H1 (cell line): Measurements from ENCODE around the gene GLRX. TPM values are rescaled to one million over a fixed set of nuclear protein-coding genes. Genes with fewer than 3 reads are reported as not detected.

Experiments used
- CTCF ChIA-PET: fragments of 300-600 bp; sonication (Branson Sonifier 250); formaldehyde crosslinking; loops from one replicate; lab custom pipeline; 2021; ENCODE audit not compliant: partially characterized antibody; lab: Charles Lee
- POLR2A ChIA-PET: fragments of 300-600 bp; sonication (Branson Sonifier 250); formaldehyde crosslinking; loops from one replicate; lab custom pipeline; 2021; ENCODE audit warnings: inconsistent platforms; ENCODE audit not compliant: partially characterized antibody; lab: Charles Lee
- DNase-seq, 2 experiments: peaks; one replicate each; pipeline versions ENCODE4 v3.0.0 to v3.0.0-alpha.2; 2010 to 2022; ENCODE audit warnings: low spot score in 2 of 2, low read depth in 1 of 2, mixed read lengths in 1 of 2
- FAIRE-seq: peaks from 2 replicates; lab custom pipeline; 2011; peaks lifted over from hg19 to GRCh38; lab: Jason Lieb, UNC
- H2AFZ ChIP-seq: 2 replicates; pipeline ENCODE4 v1.8.1; 2012; ENCODE audit warnings: low read length, inconsistent platforms
- H2AK5ac ChIP-seq: 2 replicates; pipeline ENCODE4 v1.6.1; 2013; ENCODE audit warnings: low read depth, low read length
- H2BK120ac ChIP-seq: replicated peaks from 2 replicates; pipeline ENCODE3; 2013; ENCODE audit warnings: low read depth, low read length, inconsistent platforms
- H2BK12ac ChIP-seq: 2 replicates; pipeline ENCODE4 v1.6.1; 2013; ENCODE audit warnings: low read depth, low read length
- H2BK15ac ChIP-seq: 2 replicates; pipeline ENCODE4 v1.6.1; 2013; ENCODE audit warnings: low read length
- H2BK20ac ChIP-seq: 2 replicates; pipeline ENCODE4 v1.6.1; 2013; ENCODE audit warnings: low read length
- H2BK5ac ChIP-seq: 2 replicates; pipeline ENCODE4 v1.6.1; 2013; ENCODE audit warnings: low read depth, low read length
- H3K14ac ChIP-seq: 2 replicates; pipeline ENCODE4 v1.6.1; 2013; ENCODE audit warnings: inconsistent platforms; ENCODE audit not compliant: insufficient read length
- H3K18ac ChIP-seq: 2 replicates; pipeline ENCODE4 v1.6.1; 2013; ENCODE audit warnings: low read length; ENCODE audit errors: extremely low read depth
- H3K23ac ChIP-seq: 2 replicates; pipeline ENCODE4 v1.6.1; 2013; ENCODE audit warnings: inconsistent platforms; ENCODE audit not compliant: insufficient read length
- H3K23me2 ChIP-seq: 2 replicates; pipeline ENCODE4 v1.6.1; 2013; ENCODE audit warnings: low read depth, low read length
- H3K27ac ChIP-seq: 2 replicates; pipeline ENCODE4 v1.6.1; 2011; ENCODE audit warnings: low read depth, low read length, inconsistent platforms
- H3K27me3 ChIP-seq, 4 experiments: replicated peaks in 1 of 4; 1 replicate in 1 of 4; 2 replicates in 3 of 4; pipeline versions ENCODE4 v1.6.1 to v1.8.1; 2011 to 2013; ENCODE audit warnings: low read length in 3 of 4, mild to moderate bottlenecking in 3 of 4, inconsistent platforms in 2 of 4, mixed read lengths in 2 of 4, moderate library complexity in 1 of 4; ENCODE audit not compliant: control insufficient read depth in 3 of 4, insufficient read depth in 3 of 4; ENCODE audit errors: extremely low read depth in 1 of 4
- H3K36me3 ChIP-seq, 4 experiments: 2 replicates each; pipeline versions ENCODE4 v1.6.1 to v1.8.1; 2011 to 2013; ENCODE audit warnings: mild to moderate bottlenecking in 4 of 4, low read length in 3 of 4, moderate library complexity in 2 of 4, control low read depth in 1 of 4, inconsistent platforms in 1 of 4; ENCODE audit not compliant: insufficient read depth in 4 of 4, control insufficient read depth in 2 of 4
- H3K4ac ChIP-seq: replicated peaks from 2 replicates; pipeline ENCODE3; 2013; ENCODE audit warnings: low read length, low read depth, mixed read lengths, inconsistent platforms; ENCODE audit not compliant: insufficient read length
- H3K4me1 ChIP-seq, 4 experiments: replicated peaks in 1 of 4; 1 replicate in 1 of 4; 2 replicates in 3 of 4; pipeline versions ENCODE4 v1.6.1 to v1.8.1; 2011 to 2013; ENCODE audit warnings: low read length in 3 of 4, inconsistent platforms in 2 of 4, mixed read lengths in 1 of 4; ENCODE audit not compliant: insufficient read depth in 4 of 4, control insufficient read depth in 3 of 4
- H3K4me2 ChIP-seq, 2 experiments: 2 replicates each; pipeline versions ENCODE4 v1.6.1 to v1.8.1; 2011 to 2013; ENCODE audit warnings: low read depth in 2 of 2, low read length in 2 of 2, control low read depth in 1 of 2, inconsistent platforms in 1 of 2, mild to moderate bottlenecking in 1 of 2; ENCODE audit not compliant: insufficient read depth in 1 of 2
- H3K4me3 ChIP-seq, 4 experiments: fragments of 200-600, 300-600 bp in 1 of 4; sonication (generic), shearing (Covaris generic), sonication (Bioruptor Twin) in 1 of 4; 2 replicates each; pipeline versions ENCODE4 v1.5.1 to v1.8.1; 2011 to 2016; ENCODE audit warnings: low read length in 4 of 4, low read depth in 3 of 4, control low read depth in 2 of 4, inconsistent platforms in 2 of 4, mild to moderate bottlenecking in 2 of 4, mixed read lengths in 1 of 4, moderate library complexity in 1 of 4; ENCODE audit not compliant: insufficient read depth in 2 of 4; ENCODE audit errors: extremely low read depth in 1 of 4
- H3K56ac ChIP-seq: replicated peaks from 2 replicates; pipeline ENCODE3; 2013; ENCODE audit warnings: low read depth, mild to moderate bottlenecking, mixed read lengths, low read length, inconsistent platforms; ENCODE audit not compliant: insufficient read length
- H3K79me1 ChIP-seq: 2 replicates; pipeline ENCODE4 v1.6.1; 2013; ENCODE audit warnings: low read depth, low read length, control low read depth
- H3K79me2 ChIP-seq, 2 experiments: 2 replicates each; pipeline versions ENCODE4 v1.6.1 to v1.8.1; 2012 to 2013; ENCODE audit warnings: low read length in 2 of 2, mild to moderate bottlenecking in 2 of 2, inconsistent platforms in 1 of 2; ENCODE audit not compliant: insufficient read depth in 2 of 2, control insufficient read depth in 1 of 2
- H3K9ac ChIP-seq, 4 experiments: replicated peaks in 1 of 4; 1 replicate in 1 of 4; 2 replicates in 3 of 4; pipeline versions ENCODE4 v1.6.1 to v1.8.1; 2011 to 2013; ENCODE audit warnings: low read depth in 3 of 4, low read length in 3 of 4, control low read depth in 2 of 4, mild to moderate bottlenecking in 2 of 4, moderate library complexity in 2 of 4, inconsistent platforms in 1 of 4; ENCODE audit errors: extremely low read depth in 1 of 4
- H3K9me3 ChIP-seq, 2 experiments: 2 replicates each; pipeline versions ENCODE4 v1.6.1 to v1.8.1; 2012 to 2013; ENCODE audit warnings: mild to moderate bottlenecking in 2 of 2, moderate library complexity in 2 of 2, control low read depth in 1 of 2, inconsistent platforms in 1 of 2, low read depth in 1 of 2, low read length in 1 of 2, mixed read lengths in 1 of 2; ENCODE audit not compliant: insufficient read depth in 2 of 2
- H4K20me1 ChIP-seq, 2 experiments: replicated peaks in 1 of 2; 2 replicates each; pipeline versions ENCODE3 to v1.8.1; 2011 to 2013; ENCODE audit warnings: inconsistent platforms in 2 of 2, low read length in 2 of 2, mild to moderate bottlenecking in 1 of 2; ENCODE audit not compliant: insufficient read depth in 2 of 2, control insufficient read depth in 1 of 2
- H4K5ac ChIP-seq: 2 replicates; pipeline ENCODE4 v1.6.1; 2013; ENCODE audit warnings: low read length, low read depth, mixed read lengths, inconsistent platforms; ENCODE audit not compliant: insufficient read length
- H4K8ac ChIP-seq: 2 replicates; pipeline ENCODE4 v1.8.0; 2013; ENCODE audit warnings: mild to moderate bottlenecking, moderate library complexity, low read length, inconsistent platforms; ENCODE audit not compliant: insufficient read depth; ENCODE audit errors: extremely low read depth
- H4K91ac ChIP-seq: replicated peaks from 2 replicates; pipeline ENCODE3; 2013; ENCODE audit warnings: low read length, mixed read lengths, inconsistent platforms; ENCODE audit not compliant: insufficient read length
- ATF2 ChIP-seq: IDR thresholded peaks from 2 replicates; pipeline ENCODE4 v1.6.1; 2012; ENCODE audit warnings: low read length, inconsistent platforms
- BCL11A ChIP-seq, 2 experiments: IDR thresholded peaks; one replicate each; pipeline ENCODE4 v1.6.1; 2011; ENCODE audit warnings: low read depth in 2 of 2, low read length in 2 of 2, mild to moderate bottlenecking in 2 of 2
- JUN ChIP-seq: IDR thresholded peaks from 2 replicates; pipeline ENCODE4 v1.6.1; 2011; ENCODE audit warnings: low read depth, mild to moderate bottlenecking, improper control_type of control experiment, low read length
- MAFK ChIP-seq: IDR thresholded peaks from 2 replicates; pipeline ENCODE4 v1.6.1; 2012; ENCODE audit warnings: low read depth, mild to moderate bottlenecking, improper control_type of control experiment, low read length
- POU5F1 ChIP-seq: IDR thresholded peaks from 2 replicates; pipeline ENCODE4 v1.6.1; 2011; ENCODE audit warnings: low read depth, mild to moderate bottlenecking, low read length, moderate library complexity
- RAD21 ChIP-seq, 2 experiments: IDR thresholded peaks in 1 of 2; conservative IDR thresholded peaks in 1 of 2; 2 replicates each; pipeline ENCODE4 v1.6.1; 2011; ENCODE audit warnings: low read depth in 2 of 2, low read length in 2 of 2, improper control_type of control experiment in 1 of 2, inconsistent platforms in 1 of 2, mild to moderate bottlenecking in 1 of 2, moderate library complexity in 1 of 2
- TBP ChIP-seq: IDR thresholded peaks from 2 replicates; pipeline ENCODE4 v1.6.1; 2011; ENCODE audit warnings: low read depth, low read length, improper control_type of control experiment
- TEAD4 ChIP-seq: IDR thresholded peaks from 2 replicates; pipeline ENCODE4 v1.6.1; 2012; ENCODE audit warnings: low read depth, low read length, inconsistent platforms, mixed read lengths
- YY1 ChIP-seq: IDR thresholded peaks from 2 replicates; pipeline ENCODE4 v1.6.1; 2011; ENCODE audit warnings: low read depth, mild to moderate bottlenecking, low read length
- WGBS, 2 experiments: shearing (Covaris generic) in 1 of 2; methylation state at CpG; one replicate each; pipeline versions ENCODE4 v1.1.6 to v1.1.7; 2013 to 2015; ENCODE audit warnings: low lambda C conversion rate in 2 of 2, mixed read lengths in 2 of 2, inconsistent platforms in 1 of 2, low coverage in 1 of 2, missing lambda C conversion rate in 1 of 2; ENCODE audit not compliant: insufficient replicate concordance in 2 of 2, insufficient coverage in 1 of 2, insufficient read length in 1 of 2; ENCODE audit errors: extremely low coverage in 1 of 2, missing lambda C conversion rate in 1 of 2; 5-methylcytosine and 5-hydroxymethylcytosine counted together
- polyA plus RNA-seq, 7 experiments: library from polyadenylated mRNA; depleted of rRNA in 3 of 7; stranded (reverse) in 5 of 7; unstranded in 2 of 7; fragments of >200 nt in 5 of 7; fragments of 200-250 nt in 2 of 7; gene quantifications; 1 replicate in 5 of 7; 2 replicates in 1 of 7; 4 replicates in 1 of 7; pipeline versions ENCODE4 v1.2.1 to v1.2.3, GENCODE V29; 2011 to 2013; ENCODE audit warnings: missing spikeins in 2 of 7, mixed read lengths in 2 of 7
- total RNA-seq: library from RNA; stranded (reverse); fragmentation: NEBNext Ultra II Directional; extraction: Animal tissue kit (Norgen Biotek cat#: 25700); gene quantifications from 2 replicates; pipeline ENCODE4 v1.2.1, GENCODE V29; 2021

GLRX gene
- total and polyA plus RNA-seq, 2 of the 8 experiments (the other 6 are each of a cell fraction or from before 2014, with no cell fraction given) = 22.9 to 31.2 TPM

GRCh38 chr5:95823738-95824609, 1.4 kb upstream of the GLRX start:
- Histone ChIP-seq H3K4me1 (peaks cover 5 to 13% (median 12%) of the 10 kb centered on the region in 4 experiments; a peak in 6 of 7 replicates), H4K91ac (no peak overlapping the region), H3K56ac (no peak overlapping the region), H3K14ac (no peak overlapping the region), H2AFZ (peak overlapping the region; percentile 72), H3K4me2 (0 out of 4 replicates have a peak overlapping the region, but pooled peaks of 1 of the 2 experiments have one; percentile 1), H4K5ac (no peak overlapping the region), H3K79me1 (no peaks in the 10 kb centered on the region), H2BK20ac (no peak overlapping the region), H2AK5ac (no peak overlapping the region), H3K79me2 (no peaks in the 10 kb centered on the region), H2BK5ac (no peak overlapping the region), H3K4ac (no peak overlapping the region), H3K18ac (0 out of 2 replicates have a peak overlapping the region, but pooled peaks have one; percentile 27), H2BK15ac (no peak overlapping the region), H3K23me2 (peaks cover 5% of the 10 kb centered on the region), H3K23ac (no peak overlapping the region), H2BK120ac (no peak overlapping the region), H2BK12ac (peak overlapping the region; percentile 5; the same call in 1 of the 2 replicates), H3K27me3 (no peaks in the 10 kb centered on the region; a peak in 1 of 7 replicates), H4K20me1 (no peaks in the 10 kb centered on the region), H3K36me3 (no peaks in the 10 kb centered on the region), H3K4me3 (no peak overlapping the region), H4K8ac (no peak overlapping the region), H3K9me3 (no peaks in the 10 kb centered on the region), H3K9ac (no peak overlapping the region), H3K27ac (no peak overlapping the region)
- TF ChIP-seq POU5F1 = no peak
- no peak for TF ChIP-seq TEAD4
- no peak for TF ChIP-seq TBP
- no peak for TF ChIP-seq MAFK
- TF ChIP-seq BCL11A (IDR thresholded peaks at IDR 0.05; ENCODE audit: low read depth in 2 of 2, low read length in 2 of 2) = no peak
- TF ChIP-seq JUN = no peak
- TF ChIP-seq RAD21 (IDR thresholded peaks at IDR 0.05 in 1 of 2, conservative IDR thresholded peaks at IDR 0.05 in 1 of 2; ENCODE audit: low read depth in 2 of 2, low read length in 2 of 2) = no peak
- TF ChIP-seq YY1 = no peak
- TF ChIP-seq ATF2 = no peak
- 65% methylated on average over 12 of the region's 12 CpGs; no CpG with 5 or more reads in 1 of the 2 experiments for WGBS, 2 experiments
- POLR2A ChIA-PET = interaction anchor here (2.0 to 2.6 kb wide), 3 partner anchors 11 to 93 kb away, joined by 4 to 22 read pairs (median 6); partner anchors contain the start of gene RHOBTB3
- CTCF ChIA-PET = interaction anchor here (1.0 to 3.2 kb wide), 12 partner anchors 8 to 179 kb away, joined by 3 to 18 read pairs (median 8); no protein-coding TSS in a partner anchor
- no peak for FAIRE-seq
- DNase-seq = no peak
